Type B pancreatic cell (in vitro differentiated cells): ENCODE results near the gene PRKCQ. TPM values are rescaled to one million over a fixed set of nuclear protein-coding genes. Genes with fewer than 3 reads are reported as not detected.

ENCODE experiments used
- DNase-seq: peaks from one replicate; pipeline ENCODE4 v3.0.0; 2021; ENCODE audit warnings: mixed read lengths; ENCODE audit not compliant: unreplicated experiment; ENCODE audit errors: extremely low spot score
- H3K27ac Mint-ChIP-seq: 2 replicates; pipeline ENCODE4 v1.8.0; 2021; ENCODE audit warnings: mild to moderate bottlenecking, mixed read lengths
- H3K27me3 Mint-ChIP-seq: 2 replicates; pipeline ENCODE4 v1.8.0; 2021; ENCODE audit warnings: mixed read lengths
- H3K36me3 Mint-ChIP-seq: 2 replicates; pipeline ENCODE4 v1.8.0; 2021; ENCODE audit warnings: mixed read lengths
- H3K4me1 Mint-ChIP-seq: one replicate; pipeline ENCODE4 v1.8.0; 2021; ENCODE audit warnings: mixed read lengths; ENCODE audit not compliant: unreplicated experiment
- H3K4me3 Mint-ChIP-seq: 2 replicates; pipeline ENCODE4 v1.8.0; 2021; ENCODE audit warnings: mild to moderate bottlenecking, mixed read lengths
- H3K9me3 Mint-ChIP-seq: 2 replicates; pipeline ENCODE4 v1.8.0; 2021; ENCODE audit warnings: mixed read lengths
- total RNA-seq: library from RNA; stranded (reverse); gene quantifications from 2 replicates; pipeline ENCODE4 v1.2.1, GENCODE V29; 2021; ENCODE audit warnings: low replicate concordance
- TF ChIP-seq, protein P1 (sequence below): fragments of 200-600 bp; sonication (generic); conservative IDR thresholded peaks from 2 replicates; pipeline ENCODE4 v1.5.0; 2021; ENCODE audit warnings: antibody characterized with exemption, mild to moderate bottlenecking

PRKCQ gene
- total RNA-seq, 1 donor from 2014 or later, result 2.0 TPM

DNA sequence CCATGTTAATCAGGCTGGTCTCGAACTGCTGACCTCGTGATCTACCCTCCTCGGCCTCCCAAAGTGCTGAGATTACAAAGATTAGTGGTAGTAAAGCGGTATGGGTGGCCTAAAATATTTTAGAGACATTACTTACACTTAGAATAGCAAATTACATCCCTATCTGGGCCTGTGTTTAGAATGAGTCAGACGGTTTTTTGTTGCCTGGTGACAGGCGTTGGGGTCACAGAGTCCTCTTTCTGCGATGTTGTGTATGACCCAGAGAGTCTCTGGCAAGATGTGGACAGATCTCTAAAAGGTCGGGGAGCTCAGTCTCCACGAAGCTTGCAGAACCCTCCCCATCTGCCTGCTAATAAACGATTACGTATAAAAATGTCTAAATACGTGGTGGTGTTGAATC is 39.6 kb upstream of the PRKCQ start:
- H3K4me3 Mint-ChIP-seq, result no peak overlapping the region
- no peaks in the 10 kb centered on the region for H3K9me3 Mint-ChIP-seq
- H3K36me3 Mint-ChIP-seq, result no peaks in the 10 kb centered on the region
- H3K27ac Mint-ChIP-seq, result no peak overlapping the region
- TF ChIP-seq, protein P1, sequence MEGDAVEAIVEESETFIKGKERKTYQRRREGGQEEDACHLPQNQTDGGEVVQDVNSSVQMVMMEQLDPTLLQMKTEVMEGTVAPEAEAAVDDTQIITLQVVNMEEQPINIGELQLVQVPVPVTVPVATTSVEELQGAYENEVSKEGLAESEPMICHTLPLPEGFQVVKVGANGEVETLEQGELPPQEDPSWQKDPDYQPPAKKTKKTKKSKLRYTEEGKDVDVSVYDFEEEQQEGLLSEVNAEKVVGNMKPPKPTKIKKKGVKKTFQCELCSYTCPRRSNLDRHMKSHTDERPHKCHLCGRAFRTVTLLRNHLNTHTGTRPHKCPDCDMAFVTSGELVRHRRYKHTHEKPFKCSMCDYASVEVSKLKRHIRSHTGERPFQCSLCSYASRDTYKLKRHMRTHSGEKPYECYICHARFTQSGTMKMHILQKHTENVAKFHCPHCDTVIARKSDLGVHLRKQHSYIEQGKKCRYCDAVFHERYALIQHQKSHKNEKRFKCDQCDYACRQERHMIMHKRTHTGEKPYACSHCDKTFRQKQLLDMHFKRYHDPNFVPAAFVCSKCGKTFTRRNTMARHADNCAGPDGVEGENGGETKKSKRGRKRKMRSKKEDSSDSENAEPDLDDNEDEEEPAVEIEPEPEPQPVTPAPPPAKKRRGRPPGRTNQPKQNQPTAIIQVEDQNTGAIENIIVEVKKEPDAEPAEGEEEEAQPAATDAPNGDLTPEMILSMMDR, result no peak
- peaks cover 44% of the 10 kb centered on the region for H3K27me3 Mint-ChIP-seq
- H3K4me1 Mint-ChIP-seq, result peaks cover 5% of the 10 kb centered on the region
- DNase-seq, result no peak

DNA sequence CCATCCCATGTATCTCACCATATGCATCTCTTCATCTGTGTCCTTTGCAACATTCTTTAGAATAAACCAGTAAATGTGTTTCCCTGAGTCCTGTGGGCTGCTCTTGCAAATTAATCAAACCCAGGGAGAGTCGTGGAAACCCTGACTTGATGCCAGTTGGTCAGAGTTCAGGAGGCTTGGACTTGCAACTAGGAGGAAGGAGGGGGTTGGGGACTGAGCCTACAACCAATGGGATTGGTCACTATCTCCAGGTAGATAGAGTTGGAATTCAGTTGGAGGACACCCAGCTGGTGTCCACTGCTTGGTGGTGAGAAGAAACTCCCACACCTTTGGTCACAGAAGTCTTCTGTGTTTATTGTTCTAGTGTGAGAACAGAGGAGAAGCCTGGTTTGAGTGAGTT is 38.3 kb upstream of the PRKCQ start:
- DNase-seq, result no peak
- no peak overlapping the region for H3K4me3 Mint-ChIP-seq
- H3K27me3 Mint-ChIP-seq, result peaks cover 43% of the 10 kb centered on the region
- no peaks in the 10 kb centered on the region for H3K9me3 Mint-ChIP-seq
- H3K4me1 Mint-ChIP-seq, result peaks cover 5% of the 10 kb centered on the region
- H3K36me3 Mint-ChIP-seq, result no peaks in the 10 kb centered on the region
- TF ChIP-seq, protein P1, result no peak
- H3K27ac Mint-ChIP-seq, result no peak overlapping the region

DNA sequence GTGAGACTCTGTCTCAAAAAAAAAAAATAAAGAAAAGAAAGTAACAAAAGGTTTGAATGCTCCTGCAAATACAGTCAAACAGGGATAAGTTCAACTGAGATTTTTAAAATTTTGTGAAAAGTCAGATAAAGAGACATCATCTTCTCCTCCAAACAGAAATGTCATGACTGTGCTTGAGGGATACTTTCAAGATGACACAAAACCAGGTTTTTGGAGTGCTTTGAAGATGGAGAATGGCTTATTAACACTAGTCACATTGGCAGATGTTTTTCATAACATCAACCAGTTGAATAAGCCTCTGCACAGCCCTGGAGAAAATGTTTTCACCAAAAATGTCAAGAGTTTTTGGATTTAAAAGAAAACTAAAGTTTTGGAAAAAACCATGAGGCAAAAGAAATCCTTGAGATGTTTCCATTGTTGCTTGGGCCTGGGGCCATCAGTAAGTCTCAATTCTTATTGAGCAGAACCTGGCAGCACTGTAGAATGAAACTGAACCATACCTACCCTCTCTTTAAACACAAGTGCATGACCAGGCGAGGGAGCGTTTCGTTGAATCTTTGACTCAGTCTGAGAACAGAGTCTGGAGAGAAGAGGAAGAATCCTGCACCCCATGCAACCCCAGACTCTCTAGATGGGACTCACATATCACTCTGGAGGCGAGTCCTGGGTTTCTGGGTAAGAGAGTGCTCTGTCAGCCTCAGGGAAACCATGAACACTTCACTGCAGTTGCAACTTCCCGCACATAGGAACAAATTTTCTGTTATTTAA is 37.4 kb upstream of the PRKCQ start:
- no peak overlapping the region for H3K27ac Mint-ChIP-seq
- no peak overlapping the region for H3K4me3 Mint-ChIP-seq
- peaks cover 35% of the 10 kb centered on the region for H3K27me3 Mint-ChIP-seq
- H3K36me3 Mint-ChIP-seq, result no peaks in the 10 kb centered on the region
- TF ChIP-seq, protein P1, result no peak
- H3K4me1 Mint-ChIP-seq, result peaks cover 5% of the 10 kb centered on the region
- no peak for DNase-seq
- no peaks in the 10 kb centered on the region for H3K9me3 Mint-ChIP-seq

DNA sequence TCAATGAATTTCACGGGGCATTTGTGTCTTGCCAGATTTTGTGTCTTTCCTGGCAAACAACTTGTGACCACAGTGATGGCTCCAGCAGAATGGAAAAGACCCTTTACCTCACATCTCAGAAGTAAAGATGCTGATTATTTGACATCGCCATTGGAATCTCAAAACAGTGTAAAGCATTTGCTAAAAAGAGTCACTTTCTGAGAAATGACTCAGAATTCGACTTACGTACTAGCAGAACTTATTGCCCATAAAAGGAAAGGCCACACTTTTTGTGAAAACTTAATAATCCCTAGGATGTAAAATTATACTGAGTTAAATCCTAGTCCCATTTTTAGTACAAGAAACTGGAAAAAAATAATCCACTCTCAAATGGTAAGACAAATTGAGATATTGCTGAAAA is 35.9 kb upstream of the PRKCQ start:
- TF ChIP-seq, protein P1, result no peak
- no peaks in the 10 kb centered on the region for H3K4me1 Mint-ChIP-seq
- no peaks in the 10 kb centered on the region for H3K9me3 Mint-ChIP-seq
- H3K4me3 Mint-ChIP-seq, result no peak overlapping the region
- no peak for DNase-seq
- H3K36me3 Mint-ChIP-seq, result no peaks in the 10 kb centered on the region
- H3K27me3 Mint-ChIP-seq, result peaks cover 34% of the 10 kb centered on the region
- no peak overlapping the region for H3K27ac Mint-ChIP-seq

DNA sequence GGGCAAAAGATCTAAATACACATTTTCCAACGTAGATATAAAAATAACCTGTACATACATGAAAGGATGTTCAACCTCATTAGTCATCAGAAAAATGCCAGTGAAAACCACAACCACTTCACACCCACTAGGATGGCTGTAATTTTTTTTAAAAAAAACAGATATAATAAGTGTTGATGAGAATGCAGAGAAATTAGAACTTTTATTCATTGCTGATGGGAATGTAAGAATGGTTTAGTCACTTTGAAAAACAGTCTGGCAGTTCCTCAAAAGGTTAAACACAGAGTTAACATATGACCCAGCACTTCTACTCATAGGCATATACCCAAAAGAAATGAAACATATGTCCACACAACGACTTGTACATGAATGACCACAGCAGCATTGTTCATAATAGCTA is 32.3 kb upstream of the PRKCQ start:
- peaks cover 35% of the 10 kb centered on the region for H3K27me3 Mint-ChIP-seq
- H3K4me3 Mint-ChIP-seq, result no peak overlapping the region
- no peak for DNase-seq
- no peak overlapping the region for H3K27ac Mint-ChIP-seq
- TF ChIP-seq, protein P1, result no peak
- no peaks in the 10 kb centered on the region for H3K36me3 Mint-ChIP-seq
- H3K4me1 Mint-ChIP-seq, result no peaks in the 10 kb centered on the region
- H3K9me3 Mint-ChIP-seq, result no peaks in the 10 kb centered on the region
